GM19193 (cell line): Measurements from ENCODE around the gene M1AP.

Experiments
- POLR2A ChIP-seq: IDR thresholded peaks from 4 replicates; pipeline ENCODE4 v1.6.1; 2011; ENCODE audit not compliant: insufficient read depth, insufficient read length; ENCODE audit errors: extremely low read depth

The M1AP gene

GRCh38 chr2:74587664-74588277, 60.4 kb downstream of the M1AP start:
- TF ChIP-seq POLR2A: no peak

- TF ChIP-seq POLR2A: no peak
Observed at GRCh38 chr2:74585406-74586185, 62.5 kb downstream of the M1AP start.

GRCh38 chr2:74584088-74584645, 64.0 kb downstream of the M1AP start:
- no peak for TF ChIP-seq POLR2A

GRCh38 chr2:74583504-74583903, 64.6 kb downstream of the M1AP start:
- TF ChIP-seq POLR2A: no peak

GRCh38 chr2:74582184-74582583, 65.9 kb downstream of the M1AP start:
- TF ChIP-seq POLR2A: no peak

- TF ChIP-seq POLR2A: no peak
Observed at GRCh38 chr2:74581463-74581862, 66.7 kb downstream of the M1AP start.

- no peak for TF ChIP-seq POLR2A
Observed at GRCh38 chr2:74578408-74578807, 69.7 kb downstream of the M1AP start.

GRCh38 chr2:74577448-74577847, 70.7 kb downstream of the M1AP start:
- TF ChIP-seq POLR2A: no peak

GRCh38 chr2:74576863-74577229, 71.3 kb downstream of the M1AP start:
- TF ChIP-seq POLR2A: no peak

- TF ChIP-seq POLR2A: no peak
Observed at GRCh38 chr2:74576211-74576862, 71.8 kb downstream of the M1AP start.

- no peak for TF ChIP-seq POLR2A
Observed at GRCh38 chr2:74575320-74575719, 72.8 kb downstream of the M1AP start.

- peak; percentile 36 for TF ChIP-seq POLR2A
Observed at GRCh38 chr2:74573747-74574562, 74.2 kb downstream of the M1AP start.

GRCh38 chr2:74572178-74572925, 75.8 kb downstream of the M1AP start:
- TF ChIP-seq POLR2A: no peak

- no peak for TF ChIP-seq POLR2A
Observed at GRCh38 chr2:74571058-74571457, 77.1 kb downstream of the M1AP start.
